HK-2 (cell line): ENCODE data around the gene ARHGAP32.

Experiments used
- DNase-seq: peaks from one replicate; pipeline ENCODE4 v3.0.0-alpha.2; 2018; ENCODE audit not compliant: unreplicated experiment

ARHGAP32 gene

DNA sequence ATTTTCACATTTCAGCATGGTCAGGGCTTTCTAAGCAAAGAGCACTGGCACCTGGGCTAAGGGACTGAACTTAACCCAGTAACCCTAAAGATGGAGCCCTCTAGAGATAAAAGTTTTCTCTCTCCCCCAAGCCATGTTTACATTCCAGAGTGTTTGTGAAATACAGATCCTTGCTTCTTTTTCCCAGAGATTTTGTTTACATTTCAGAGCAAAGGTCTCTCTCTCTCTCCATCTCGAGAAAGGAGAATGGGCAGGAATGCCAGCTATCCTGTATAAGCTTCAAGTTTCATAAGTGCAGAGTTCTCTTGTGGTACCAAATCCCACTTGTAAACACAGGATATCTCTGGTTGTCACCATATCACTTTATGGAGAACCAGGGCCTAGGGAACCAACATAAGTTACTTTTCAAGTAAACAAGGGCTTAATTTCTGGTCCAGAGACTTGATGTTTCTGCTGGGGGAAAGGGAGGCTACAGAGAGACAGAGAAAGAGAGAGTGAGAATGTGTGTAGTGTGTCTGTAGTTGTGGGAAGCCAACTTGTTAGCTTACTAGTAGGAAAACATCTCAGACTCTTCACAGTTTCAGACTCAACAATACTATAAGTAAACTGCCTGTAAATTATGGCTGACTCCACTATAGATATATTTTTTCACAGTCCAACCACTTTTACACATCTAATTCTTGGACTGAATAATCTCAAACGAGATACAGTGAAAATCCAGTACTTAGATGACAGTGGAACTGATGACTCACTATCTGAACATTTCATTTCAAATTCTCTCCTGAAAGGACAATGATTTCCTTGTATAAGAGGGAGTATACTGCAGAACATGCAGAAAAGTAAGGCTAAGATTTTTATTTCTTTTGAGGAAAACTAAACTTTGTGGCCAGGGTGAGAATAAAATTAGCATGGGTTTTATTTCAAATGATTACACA, 76.2 kb downstream of the ARHGAP32 start:
- no peak for DNase-seq

GRCh38 chr11:129109701-129110100, 82.4 kb downstream of the ARHGAP32 start:
- DNase-seq = no peak

DNA sequence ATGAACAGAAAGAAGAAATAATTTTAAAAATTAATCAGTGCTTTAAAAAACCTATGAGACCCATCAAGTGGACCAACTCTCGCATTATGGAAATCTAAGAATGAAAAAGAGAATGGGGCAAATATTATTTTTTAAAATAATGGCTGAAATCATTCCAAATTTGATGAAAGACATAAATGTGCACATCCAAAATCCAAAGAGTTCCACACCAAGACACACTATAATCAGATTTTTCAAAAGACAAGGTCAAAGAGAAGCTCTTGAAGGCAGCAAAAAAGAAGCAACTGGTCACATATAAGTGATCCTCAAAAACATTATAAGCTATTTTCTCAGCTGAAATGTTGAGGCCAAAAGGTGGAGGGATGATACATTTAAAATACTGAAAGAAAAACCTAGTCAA, 85.3 kb downstream of the ARHGAP32 start:
- no peak for DNase-seq

- DNase-seq = no peak
These were observed 89.4 kb downstream of the ARHGAP32 start for GRCh38 chr11:129102756-129103155.

GRCh38 chr11:129102225-129102624, 89.9 kb downstream of the ARHGAP32 start:
- DNase-seq = no peak

DNA sequence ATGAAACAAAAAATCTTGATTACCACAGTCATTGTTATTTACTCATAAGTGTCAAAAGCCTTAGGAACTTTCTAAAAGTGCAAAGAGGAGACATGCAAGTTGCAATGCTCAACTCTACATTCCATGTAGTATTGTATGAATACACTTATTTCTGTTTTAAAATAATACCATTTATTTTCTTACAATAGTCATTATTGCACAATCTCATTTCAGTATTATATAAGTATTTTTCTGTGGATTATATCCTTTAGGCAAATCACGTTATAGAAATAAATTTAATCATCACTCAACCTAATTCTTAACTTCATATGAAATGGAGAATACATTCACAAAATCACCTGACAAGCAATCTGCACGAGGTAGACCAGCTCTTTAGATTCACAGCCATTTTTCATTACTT, 98.8 kb downstream of the ARHGAP32 start:
- no peak for DNase-seq

GRCh38 chr11:129090056-129090455, 102.1 kb downstream of the ARHGAP32 start:
- no peak for DNase-seq

GRCh38 chr11:129089279-129089678, 102.8 kb downstream of the ARHGAP32 start:
- no peak for DNase-seq

DNA sequence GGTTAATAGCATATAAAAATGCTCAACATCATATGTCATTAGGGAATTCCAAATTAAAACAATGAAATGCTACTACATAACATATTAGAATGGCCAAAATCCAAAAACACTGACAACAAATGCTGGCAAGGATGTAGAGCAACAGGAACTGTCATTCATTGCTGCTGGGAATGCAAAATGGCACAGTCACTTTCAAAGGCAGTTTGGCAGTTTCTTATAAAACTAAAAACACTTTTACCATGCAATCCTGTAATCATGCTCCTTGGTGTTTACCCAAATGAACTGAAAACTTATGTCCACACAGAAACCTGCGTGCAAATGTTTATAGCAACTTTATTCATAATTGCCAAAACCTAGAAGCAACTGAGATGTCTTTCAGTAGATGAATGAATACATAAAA, 105.1 kb downstream of the ARHGAP32 start:
- no peak for DNase-seq

DNA sequence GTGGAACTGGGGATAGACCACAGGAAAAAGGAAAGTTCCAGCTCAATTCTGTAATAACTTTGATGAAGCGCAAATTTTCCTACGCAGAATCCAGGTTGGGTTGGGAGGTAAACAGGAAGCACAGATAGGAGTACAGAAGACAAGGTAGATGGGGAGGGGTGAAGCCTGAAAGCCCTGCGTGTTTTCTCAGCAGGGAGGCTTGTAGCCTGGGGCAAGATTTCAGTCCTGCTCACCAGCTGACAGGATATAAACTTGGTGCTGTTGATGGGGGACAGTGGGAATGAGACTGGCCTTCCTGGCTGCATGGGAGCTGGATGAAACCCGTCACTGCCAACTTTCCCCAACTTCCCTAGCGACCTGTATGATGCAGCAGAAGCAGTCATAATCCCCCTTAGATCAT, 114.9 kb downstream of the ARHGAP32 start:
- no peak for DNase-seq

GRCh38 chr11:129075757-129076156, 116.4 kb downstream of the ARHGAP32 start:
- no peak for DNase-seq

DNA sequence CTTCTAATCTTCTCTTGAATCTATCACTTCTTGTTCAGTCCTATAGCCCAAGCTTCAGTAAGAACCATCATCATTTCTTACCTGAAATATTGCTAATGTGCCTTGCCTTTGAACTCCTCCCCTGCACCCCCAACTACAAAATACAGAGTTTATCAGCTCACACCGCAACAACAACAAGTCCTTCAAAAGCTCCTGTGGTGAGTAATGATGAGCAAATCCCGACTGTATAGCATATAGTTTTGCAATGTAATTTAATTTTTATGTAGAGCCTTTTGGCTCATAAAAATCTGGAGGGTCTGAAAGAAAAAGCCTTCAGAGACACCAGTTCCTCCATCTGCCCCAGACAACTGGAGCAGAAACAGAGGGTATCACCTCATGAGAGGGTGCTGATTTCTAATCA, 124.7 kb downstream of the ARHGAP32 start:
- no peak for DNase-seq

DNA sequence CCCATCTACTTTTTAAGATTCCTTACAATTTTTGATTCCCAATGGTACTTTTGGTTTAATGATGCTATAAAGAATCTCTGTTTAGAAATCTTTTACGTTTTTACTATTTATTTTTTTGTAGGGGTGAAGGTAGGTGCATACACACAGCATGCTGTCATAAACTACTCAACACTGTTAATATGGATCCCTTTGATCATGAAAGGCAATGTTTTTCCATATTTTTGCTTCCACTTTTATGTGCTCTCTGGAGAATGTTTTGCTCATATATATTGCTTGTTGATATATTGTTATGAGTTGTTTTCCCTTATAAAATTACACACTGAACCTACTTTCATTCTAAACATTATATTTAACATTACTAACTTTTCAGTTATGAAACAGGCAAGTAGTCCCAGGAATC, 125.9 kb downstream of the ARHGAP32 start:
- no peak for DNase-seq

DNA sequence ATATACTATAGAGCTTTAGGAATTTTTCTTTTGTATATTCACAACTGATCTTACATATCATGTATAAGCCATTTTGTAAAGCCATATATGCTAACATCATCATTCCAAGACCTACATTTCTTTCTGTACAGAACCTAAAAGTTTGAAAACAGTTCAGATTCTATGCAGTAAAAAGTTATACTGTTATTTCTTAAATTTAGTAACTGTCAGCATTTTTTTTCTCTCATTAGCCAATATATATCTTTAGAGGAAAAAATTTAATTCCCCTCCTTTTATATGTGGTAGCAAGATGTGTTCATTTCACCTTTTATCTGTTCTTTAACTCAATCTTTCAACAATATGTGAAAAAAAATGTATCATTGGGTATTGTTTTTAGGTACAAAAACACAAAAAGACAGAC, 129.0 kb downstream of the ARHGAP32 start:
- DNase-seq = no peak

- peak; percentile 14 for DNase-seq
These were observed 130.5 kb downstream of the ARHGAP32 start for GRCh38 chr11:129061492-129062230.

DNA sequence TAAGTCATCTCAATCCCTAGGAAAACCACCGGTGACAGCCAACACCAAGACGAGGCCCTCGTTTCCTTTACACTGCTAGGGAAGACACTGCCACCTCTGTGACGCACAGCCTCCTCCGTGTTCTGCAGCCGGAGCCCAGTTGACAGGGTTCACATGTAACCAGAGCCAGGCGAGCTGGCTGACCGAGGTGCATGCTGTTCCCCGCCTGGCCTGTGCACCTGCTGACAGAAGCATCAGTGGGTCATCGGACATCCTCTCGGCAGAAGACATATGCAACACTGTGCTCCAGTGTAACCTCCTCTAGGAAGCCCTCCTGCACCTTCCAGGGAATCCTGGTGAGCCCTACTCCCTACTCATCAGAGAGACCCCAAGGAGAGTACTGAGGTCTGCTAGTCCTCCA, 135.2 kb downstream of the ARHGAP32 start:
- no peak for DNase-seq

DNA sequence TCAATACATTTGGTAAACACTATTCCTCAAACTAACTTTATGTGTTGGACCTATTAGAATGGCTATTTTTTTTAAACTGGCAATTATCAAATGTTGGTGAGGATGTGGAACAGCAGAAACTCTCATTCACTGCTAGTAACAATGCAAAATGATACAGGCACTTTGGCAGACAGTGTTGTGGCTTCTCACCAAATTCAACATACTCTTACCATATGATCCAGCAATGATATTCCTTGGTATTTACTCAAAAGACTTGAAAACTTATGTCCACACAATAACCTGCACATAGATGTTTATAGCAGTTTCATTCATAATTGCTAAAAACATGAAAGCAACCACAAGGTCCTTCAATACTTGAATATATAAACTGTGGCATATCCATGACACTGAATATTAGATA, 136.9 kb downstream of the ARHGAP32 start:
- DNase-seq = no peak

DNA sequence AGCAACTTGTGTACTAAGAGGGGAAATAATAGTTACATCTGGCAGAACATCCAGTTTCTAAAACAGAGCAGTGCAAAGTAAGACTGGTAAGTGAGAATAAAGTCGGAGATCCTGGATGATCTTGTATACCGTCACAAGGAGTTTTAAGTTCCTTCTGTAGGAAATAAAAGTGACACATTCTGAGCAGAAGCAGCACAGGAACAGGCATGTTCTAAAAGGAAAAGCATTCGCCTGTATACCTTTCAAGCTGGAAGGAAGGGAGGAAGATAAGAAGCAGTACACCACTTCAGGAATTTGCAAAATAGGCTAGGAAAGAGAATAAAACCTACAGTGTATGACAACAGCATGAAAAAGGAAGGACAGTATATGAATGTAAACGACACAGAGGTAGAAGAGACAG, 143.2 kb downstream of the ARHGAP32 start:
- DNase-seq = no peak

GRCh38 chr11:129045150-129045549, 147.0 kb downstream of the ARHGAP32 start:
- no peak for DNase-seq

DNA sequence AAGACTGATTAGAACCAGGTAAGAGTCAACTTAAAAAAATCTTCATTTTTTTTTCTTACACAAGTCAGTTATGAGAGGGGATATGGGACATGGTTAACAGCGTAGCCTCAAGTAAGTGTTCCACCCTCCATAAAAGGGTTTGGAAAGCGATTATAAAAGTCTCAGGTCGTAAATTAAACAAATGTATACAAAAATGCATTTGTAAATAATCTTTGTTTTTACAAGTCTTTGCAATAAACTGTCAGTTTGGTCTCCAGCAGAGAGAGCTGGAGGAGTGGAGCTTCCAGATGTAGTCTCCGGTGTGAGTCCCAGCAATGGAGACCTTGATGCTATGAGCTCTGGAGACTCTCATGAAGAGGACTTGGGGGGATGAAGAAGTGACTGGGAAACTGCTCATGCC, 149.6 kb downstream of the ARHGAP32 start:
- no peak for DNase-seq

DNA sequence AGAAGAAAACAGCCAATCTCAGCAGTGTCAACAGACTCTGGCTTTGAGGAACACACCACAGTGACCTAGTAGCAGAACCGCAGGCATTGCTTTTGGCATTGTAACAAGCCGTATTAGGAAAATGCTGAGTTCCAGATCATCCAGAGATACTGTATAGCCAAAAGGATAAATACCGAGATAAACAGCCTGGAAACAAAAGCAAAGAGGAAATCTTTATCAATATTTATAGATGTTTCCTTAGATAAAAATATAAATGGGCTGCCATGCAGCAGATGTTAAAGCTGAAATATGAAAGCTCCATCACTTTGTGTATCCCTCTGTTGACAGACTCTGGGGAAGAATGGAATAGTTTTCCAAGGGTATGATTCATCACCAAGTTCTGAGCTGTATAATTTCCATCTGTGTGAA, 150.5 kb downstream of the ARHGAP32 start:
- no peak for DNase-seq

- DNase-seq = no peak
These were observed 151.2 kb downstream of the ARHGAP32 start for GRCh38 chr11:129040934-129041333.

DNA sequence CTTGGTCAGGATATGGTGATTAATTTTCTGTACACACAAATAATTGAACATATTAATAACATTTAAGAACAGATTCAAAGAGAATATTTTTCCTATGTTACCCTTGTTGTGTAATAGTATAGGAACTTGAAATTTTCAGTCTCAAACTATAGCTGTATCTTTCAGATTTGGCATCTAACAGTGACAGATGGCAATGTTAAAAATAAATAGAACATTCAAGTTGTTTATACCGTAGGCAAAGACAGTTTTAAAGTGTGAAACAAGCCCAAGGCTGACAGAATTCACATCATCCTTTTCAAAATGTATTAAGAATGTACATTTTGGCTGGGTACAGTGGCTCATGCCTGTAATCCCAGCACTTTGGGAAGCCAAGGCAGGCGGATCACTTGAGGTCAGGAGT, 156.9 kb downstream of the ARHGAP32 start:
- DNase-seq = no peak
